ENCODE results near the gene RBP3. TPM values are rescaled to one million over a fixed set of nuclear protein-coding genes. Genes with fewer than 3 reads are reported as not detected.

RBP3 gene
- total and polyA plus RNA-seq, 4 donors: not detected

DNA sequence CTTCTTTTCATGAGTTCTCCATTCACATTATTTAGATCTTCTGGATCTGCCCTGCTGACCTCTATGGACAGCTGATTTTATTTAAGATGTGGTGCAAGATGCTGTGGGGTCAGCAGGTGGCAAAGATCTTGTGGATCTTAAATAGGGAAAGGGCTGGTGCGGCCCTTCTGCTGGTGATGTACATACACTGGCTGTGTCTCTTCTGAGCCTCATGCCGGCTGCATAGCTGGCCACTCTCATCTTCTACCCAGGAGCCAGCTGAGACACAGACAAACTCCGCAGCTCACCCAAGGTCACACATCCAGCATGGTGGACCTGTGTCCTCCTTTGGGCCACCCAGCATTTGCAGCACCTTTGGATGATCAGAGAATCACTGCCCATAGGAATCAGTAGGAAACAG, 9.7 kb downstream of the RBP3 start:
- H3K4me3 ChIP-seq (ENCODE audit: low read depth in 1 of 3, low read length in 3 of 3): no peak overlapping the region
- H3K36me3 ChIP-seq (ENCODE audit: control insufficient read depth in 4 of 4, insufficient read depth in 3 of 4, low read depth in 1 of 4, low read length in 3 of 4): no peaks in the 10 kb centered on the region
- DNase-seq (ENCODE audit: low spot score): no peak
- H3K27ac ChIP-seq (ENCODE audit: low read depth in 1 of 2, low read length in 2 of 2): no peak overlapping the region
- WGBS: 96% methylated on average over 3 of the region's 3 CpGs
- no peak overlapping the region for H3K9ac ChIP-seq (ENCODE audit: low read depth in 1 of 2, low read length in 2 of 2)
- no peaks in the 10 kb centered on the region for H3K27me3 ChIP-seq (ENCODE audit: control insufficient read depth in 4 of 4, insufficient read depth in 4 of 4, low read length in 3 of 4)
- TF ChIP-seq GABPA (IDR thresholded peaks at IDR 0.05 in 1 of 2, conservative IDR thresholded peaks at IDR 0.05 in 1 of 2): no peak
- no peak for TF ChIP-seq HNF4A (conservative IDR thresholded peaks at IDR 0.05)
- no peak for TF ChIP-seq SP1 (IDR thresholded peaks at IDR 0.05)
- no peak for TF ChIP-seq FOXA1 (IDR thresholded peaks at IDR 0.05)
- TF ChIP-seq JUND (IDR thresholded peaks at IDR 0.05): no peak
- TF ChIP-seq, protein P1, sequence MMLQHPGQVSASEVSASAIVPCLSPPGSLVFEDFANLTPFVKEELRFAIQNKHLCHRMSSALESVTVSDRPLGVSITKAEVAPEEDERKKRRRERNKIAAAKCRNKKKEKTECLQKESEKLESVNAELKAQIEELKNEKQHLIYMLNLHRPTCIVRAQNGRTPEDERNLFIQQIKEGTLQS (IDR thresholded peaks at IDR 0.05): no peak
- no peak for TF ChIP-seq REST (IDR thresholded peaks at IDR 0.05)
- no peak for TF ChIP-seq YY1 (IDR thresholded peaks at IDR 0.05)
- TF ChIP-seq HNF4G (IDR thresholded peaks at IDR 0.05): no peak
- TF ChIP-seq ZBTB33 (IDR thresholded peaks at IDR 0.05): no peak
- no peak for TF ChIP-seq FOXA2 (IDR thresholded peaks at IDR 0.05)
- no peak for TF ChIP-seq CTCF (IDR thresholded peaks at IDR 0.05; ENCODE audit: low read depth, low read length, missing input control)
- TF ChIP-seq MAX (IDR thresholded peaks at IDR 0.05): no peak
- no peak for TF ChIP-seq EGR1 (IDR thresholded peaks at IDR 0.05; ENCODE audit: low read depth in 2 of 2)
- TF ChIP-seq RXRA (IDR thresholded peaks at IDR 0.05): no peak
- no peak for TF ChIP-seq NR2F2 (IDR thresholded peaks at IDR 0.05)
- no peak for TF ChIP-seq TAF1 (conservative IDR thresholded peaks at IDR 0.05)
- H3K9me3 ChIP-seq (ENCODE audit: control insufficient read depth in 4 of 4, low read length in 3 of 4): no peaks in the 10 kb centered on the region
- no peaks in the 10 kb centered on the region for H3K4me1 ChIP-seq (ENCODE audit: control insufficient read depth in 4 of 4, insufficient read depth in 4 of 4, low read length in 3 of 4)

- Histone ChIP-seq H3K4me3 (ENCODE audit: low read depth in 1 of 3, low read length in 3 of 3) (no peak overlapping the region), H3K36me3 (ENCODE audit: control insufficient read depth in 4 of 4, insufficient read depth in 3 of 4, low read depth in 1 of 4, low read length in 3 of 4) (no peaks in the 10 kb centered on the region), H3K9ac (ENCODE audit: low read depth in 1 of 2, low read length in 2 of 2) (no peak overlapping the region), H3K9me3 (ENCODE audit: control insufficient read depth in 4 of 4, low read length in 3 of 4) (no peaks in the 10 kb centered on the region), H3K27ac (ENCODE audit: low read depth in 1 of 2, low read length in 2 of 2) (no peak overlapping the region), H3K27me3 (ENCODE audit: control insufficient read depth in 4 of 4, insufficient read depth in 4 of 4, low read length in 3 of 4) (no peaks in the 10 kb centered on the region), H3K4me1 (ENCODE audit: control insufficient read depth in 4 of 4, insufficient read depth in 4 of 4, low read length in 3 of 4) (no peaks in the 10 kb centered on the region)
- TF ChIP-seq FOXA1 (IDR thresholded peaks at IDR 0.05): no peak
- TF ChIP-seq, protein P1 (IDR thresholded peaks at IDR 0.05): no peak
- TF ChIP-seq NR2F2 (IDR thresholded peaks at IDR 0.05): no peak
- no peak for TF ChIP-seq FOXA2 (IDR thresholded peaks at IDR 0.05)
- TF ChIP-seq HNF4G (IDR thresholded peaks at IDR 0.05): no peak
- no peak for TF ChIP-seq GABPA (IDR thresholded peaks at IDR 0.05 in 1 of 2, conservative IDR thresholded peaks at IDR 0.05 in 1 of 2)
- TF ChIP-seq REST (IDR thresholded peaks at IDR 0.05): no peak
- no peak for TF ChIP-seq HNF4A (conservative IDR thresholded peaks at IDR 0.05)
- WGBS: 93% methylated on average over 3 of the region's 3 CpGs
- DNase-seq (ENCODE audit: low spot score): no peak
Observed at GRCh38 chr10:47358457-47358856, 10.3 kb downstream of the RBP3 start.
